Stimulated activated effector memory CD8-positive, alpha-beta T cell treated with anti-CD3 and anti-CD28 coated beads, Interleukin-12 subunit alpha, Interleukin-12 subunit beta, amount 100 ng/mL, for 72 hours (primary cell): Measurements from ENCODE around the gene LILRA1.
"Not testable (repeated sequence)": the region's sequence is repeated elsewhere in the genome, so short reads cannot be mapped to it uniquely, and the experiment has no call there.

ENCODE experiments used
- ATAC-seq: fragments of 150-1000 bp; cut with Tn5 transposase; 2 replicates; pipeline ENCODE4 v1.10.0; 2021
- DNase-seq, 2 donors: peaks; one replicate each; pipeline ENCODE4 v3.0.0; 2021 to 2022; ENCODE audit warnings: low spot score in 2 of 2
- H3K27ac Mint-ChIP-seq: one replicate; pipeline ENCODE4 v1.8.0; 2022; ENCODE audit warnings: mild to moderate bottlenecking, mixed read lengths
- H3K36me3 Mint-ChIP-seq: one replicate; pipeline ENCODE4 v1.8.0; 2022; ENCODE audit warnings: mild to moderate bottlenecking, mixed read lengths
- H3K4me1 Mint-ChIP-seq: one replicate; pipeline ENCODE4 v1.8.0; 2022; ENCODE audit warnings: mixed read lengths
- H3K4me3 Mint-ChIP-seq: one replicate; pipeline ENCODE4 v1.8.0; 2022; ENCODE audit warnings: mild to moderate bottlenecking, mixed read lengths
- H3K9me3 Mint-ChIP-seq: one replicate; pipeline ENCODE4 v1.8.0; 2022; ENCODE audit warnings: mixed read lengths

LILRA1 gene

DNA sequence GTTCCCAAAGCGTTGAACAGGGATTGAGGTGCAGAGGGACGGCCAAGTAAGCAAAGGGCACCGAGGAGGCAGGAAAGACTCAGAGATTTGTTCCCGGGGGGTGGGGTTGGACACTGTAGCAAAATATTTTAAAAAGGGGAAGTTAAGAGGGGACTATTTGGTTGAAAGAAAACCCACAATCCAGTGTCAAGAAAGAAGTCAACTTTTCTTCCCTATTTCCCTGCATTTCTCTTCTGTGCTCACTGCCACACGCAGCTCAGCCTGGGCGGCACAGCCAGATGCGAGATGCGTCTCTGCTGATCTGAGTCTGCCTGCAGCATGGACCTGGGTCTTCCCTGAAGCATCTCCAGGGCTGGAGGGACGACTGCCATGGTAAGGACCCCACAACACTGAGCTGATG is 36.8 kb downstream of the LILRA1 start, which contains the start of gene LILRB1:
LILRB1 (plus strand) TSS at position 223 of the 400 bp plus-strand sequence. CDS start 590 bp downstream, outside the sequence.
- H3K27ac Mint-ChIP-seq = peak within 1 kb of the TSS; percentile 40
- peaks cover 13% of the 10 kb centered on the region for H3K36me3 Mint-ChIP-seq
- ATAC-seq, H3K9me3 Mint-ChIP-seq: not testable (repeated sequence)
- peak in 1 of 2 donors; percentile 46 for DNase-seq
- peak within 1 kb of the TSS; percentile 10 for H3K4me3 Mint-ChIP-seq
- peaks cover 18% of the 10 kb centered on the region for H3K4me1 Mint-ChIP-seq

GRCh38 chr19:54630782-54631181 is 37.4 kb downstream of the LILRA1 start:
- Mint-ChIP-seq H3K27ac (peak overlapping the region; percentile 40), H3K36me3 (peaks cover 13% of the 10 kb centered on the region)
- ATAC-seq = no peak

DNA sequence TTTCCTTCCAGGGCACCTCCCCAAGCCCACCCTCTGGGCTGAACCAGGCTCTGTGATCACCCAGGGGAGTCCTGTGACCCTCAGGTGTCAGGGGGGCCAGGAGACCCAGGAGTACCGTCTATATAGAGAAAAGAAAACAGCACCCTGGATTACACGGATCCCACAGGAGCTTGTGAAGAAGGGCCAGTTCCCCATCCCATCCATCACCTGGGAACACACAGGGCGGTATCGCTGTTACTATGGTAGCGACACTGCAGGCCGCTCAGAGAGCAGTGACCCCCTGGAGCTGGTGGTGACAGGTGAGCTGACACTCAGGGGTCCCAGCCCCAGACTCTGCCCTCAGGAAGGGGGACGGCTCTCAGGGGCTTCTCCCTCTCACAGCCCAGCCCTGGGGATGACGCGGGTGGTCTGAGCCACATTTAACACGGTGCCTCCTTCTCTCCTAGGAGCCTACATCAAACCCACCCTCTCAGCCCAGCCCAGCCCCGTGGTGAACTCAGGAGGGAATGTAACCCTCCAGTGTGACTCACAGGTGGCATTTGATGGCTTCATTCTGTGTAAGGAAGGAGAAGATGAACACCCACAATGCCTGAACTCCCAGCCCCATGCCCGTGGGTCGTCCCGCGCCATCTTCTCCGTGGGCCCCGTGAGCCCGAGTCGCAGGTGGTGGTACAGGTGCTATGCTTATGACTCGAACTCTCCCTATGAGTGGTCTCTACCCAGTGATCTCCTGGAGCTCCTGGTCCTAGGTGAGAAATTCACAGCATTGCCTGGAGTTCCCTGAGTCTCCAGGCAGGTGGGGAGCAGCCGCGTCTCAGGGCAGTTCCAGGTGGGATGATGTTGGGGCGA is 38.3 kb downstream of the LILRA1 start:
- ATAC-seq, H3K27ac Mint-ChIP-seq, H3K9me3 Mint-ChIP-seq, DNase-seq, H3K4me3 Mint-ChIP-seq: not testable (repeated sequence)
- Mint-ChIP-seq H3K36me3 (peaks cover 13% of the 10 kb centered on the region), H3K4me1 (peaks cover 11% of the 10 kb centered on the region)

More at GRCh38 chr19:54630782-54631181, 37.4 kb downstream of the LILRA1 start:
- Mint-ChIP-seq H3K9me3 (no peaks in the 10 kb centered on the region), H3K4me1 (peaks cover 15% of the 10 kb centered on the region), H3K4me3 (peak overlapping the region; percentile 10)
- DNase-seq = peak in 1 of 2 donors; percentile 47

DNA sequence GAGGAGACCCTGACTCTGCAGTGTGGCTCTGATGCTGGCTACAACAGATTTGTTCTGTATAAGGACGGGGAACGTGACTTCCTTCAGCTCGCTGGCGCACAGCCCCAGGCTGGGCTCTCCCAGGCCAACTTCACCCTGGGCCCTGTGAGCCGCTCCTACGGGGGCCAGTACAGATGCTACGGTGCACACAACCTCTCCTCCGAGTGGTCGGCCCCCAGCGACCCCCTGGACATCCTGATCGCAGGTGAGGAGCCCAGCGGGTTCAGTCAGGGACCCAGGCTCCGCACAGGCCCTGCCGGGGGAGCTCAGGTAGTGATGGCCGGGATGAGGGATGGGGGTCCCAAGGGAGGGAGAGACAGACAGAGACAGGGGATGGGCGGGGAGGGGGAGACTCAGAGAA is 39.1 kb downstream of the LILRA1 start:
- H3K27ac Mint-ChIP-seq, H3K9me3 Mint-ChIP-seq, ATAC-seq, H3K4me3 Mint-ChIP-seq: not testable (repeated sequence)
- DNase-seq = peak in 1 of 2 donors; percentile 25
- peaks cover 12% of the 10 kb centered on the region for H3K36me3 Mint-ChIP-seq
- H3K4me1 Mint-ChIP-seq = peaks cover 11% of the 10 kb centered on the region

- no peaks in the 10 kb centered on the region for H3K9me3 Mint-ChIP-seq
- H3K36me3 Mint-ChIP-seq = peaks cover 7% of the 10 kb centered on the region
- no peak overlapping the region for H3K4me3 Mint-ChIP-seq
- ATAC-seq (no peak), DNase-seq (no peak)
- no peak overlapping the region for H3K27ac Mint-ChIP-seq
- peaks cover 11% of the 10 kb centered on the region for H3K4me1 Mint-ChIP-seq
These were observed 40.0 kb downstream of the LILRA1 start for GRCh38 chr19:54633401-54633800.

DNA sequence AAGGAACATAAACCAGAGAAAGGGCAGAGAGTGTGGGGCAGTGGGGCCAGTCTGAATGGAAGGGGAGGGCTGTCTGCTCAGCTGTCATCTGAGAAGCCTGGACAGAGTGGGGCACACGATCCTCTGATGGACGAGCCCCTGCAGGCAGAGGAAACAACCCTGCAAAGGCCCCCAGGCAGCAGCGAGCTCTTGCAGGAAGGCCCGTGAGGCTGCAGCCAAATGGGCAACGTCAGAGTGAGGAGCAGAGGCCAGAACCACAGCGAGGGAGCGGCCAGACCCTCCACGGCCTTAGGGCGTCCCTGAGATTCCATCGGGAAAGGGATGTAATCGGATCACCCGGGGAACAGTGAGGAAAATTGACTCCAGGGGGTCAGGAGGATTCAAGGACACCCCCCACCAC is 42.6 kb downstream of the LILRA1 start:
- H3K27ac Mint-ChIP-seq, H3K36me3 Mint-ChIP-seq, ATAC-seq: not testable (repeated sequence)

DNA sequence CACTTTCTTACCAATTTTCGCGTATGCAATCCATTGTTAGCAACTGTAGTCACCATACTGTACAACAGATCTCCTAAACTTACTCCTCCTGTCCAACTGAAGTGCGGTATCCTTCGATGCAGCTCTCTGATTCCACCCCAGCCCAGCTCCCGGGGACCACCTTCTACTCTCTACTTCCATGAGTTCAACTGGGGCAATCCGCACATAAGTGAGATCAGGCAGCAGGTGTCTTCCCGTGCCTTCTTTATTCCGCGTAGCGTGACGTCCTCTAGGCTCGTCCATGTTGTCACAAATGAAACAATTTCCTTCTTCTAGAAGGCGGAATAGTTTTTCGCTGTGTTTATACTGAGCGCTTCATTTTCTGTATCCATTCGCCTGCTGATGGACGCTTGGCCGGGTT is 45.3 kb downstream of the LILRA1 start:
- Mint-ChIP-seq H3K9me3 (no peaks in the 10 kb centered on the region), H3K4me1 (no peaks in the 10 kb centered on the region), H3K4me3 (no peak overlapping the region), H3K36me3 (no peaks in the 10 kb centered on the region), H3K27ac (no peak overlapping the region)
- DNase-seq = no peak
- ATAC-seq = no peak

More for the DNA sequence above, 42.6 kb downstream of the LILRA1 start:
- not testable (repeated sequence) for H3K4me1 Mint-ChIP-seq, DNase-seq, H3K4me3 Mint-ChIP-seq, H3K9me3 Mint-ChIP-seq

DNA sequence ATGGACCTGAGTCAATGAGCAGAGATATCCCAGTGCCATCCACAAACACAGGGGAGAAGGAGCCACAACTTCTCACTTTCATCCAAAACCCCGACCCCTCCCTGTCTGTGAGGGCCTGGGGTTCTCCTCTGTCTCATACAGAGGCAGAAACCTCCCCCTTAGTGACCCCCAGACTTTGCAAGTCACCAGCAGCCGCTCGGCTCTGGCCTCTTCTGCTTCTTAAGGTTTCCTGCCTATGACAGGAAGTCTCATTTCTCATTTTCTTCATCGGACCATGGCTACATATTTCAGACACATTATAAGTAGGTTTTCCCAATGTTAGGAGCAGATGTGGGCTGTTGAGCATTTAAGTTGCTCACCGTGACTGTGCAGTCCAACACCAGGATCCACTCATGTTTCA is 49.5 kb downstream of the LILRA1 start:
- not testable (repeated sequence) for ATAC-seq, H3K27ac Mint-ChIP-seq, H3K4me1 Mint-ChIP-seq, DNase-seq, H3K36me3 Mint-ChIP-seq, H3K4me3 Mint-ChIP-seq, H3K9me3 Mint-ChIP-seq

DNA sequence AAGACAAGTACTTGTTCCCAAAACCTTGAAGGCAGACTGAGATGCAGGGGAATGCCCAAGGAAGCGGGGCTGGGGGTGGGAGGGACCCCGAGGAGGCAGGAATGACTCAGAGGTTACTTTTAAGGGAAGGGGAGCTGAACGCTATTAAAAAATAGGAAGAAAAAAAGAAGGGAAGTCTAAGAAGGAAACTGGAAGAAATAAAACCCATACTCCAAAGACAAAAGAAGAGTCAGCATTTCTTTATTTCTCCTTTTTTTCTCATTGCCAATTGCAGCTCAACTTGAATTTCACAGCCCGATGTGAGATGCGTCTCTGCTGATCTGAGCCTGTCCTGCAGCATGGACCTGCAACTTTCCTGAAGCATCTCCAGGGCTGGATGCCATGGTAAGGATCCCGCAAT is 50.2 kb downstream of the LILRA1 start:
- H3K4me1 Mint-ChIP-seq, DNase-seq, ATAC-seq, H3K9me3 Mint-ChIP-seq, H3K27ac Mint-ChIP-seq, H3K4me3 Mint-ChIP-seq, H3K36me3 Mint-ChIP-seq: not testable (repeated sequence)

DNA sequence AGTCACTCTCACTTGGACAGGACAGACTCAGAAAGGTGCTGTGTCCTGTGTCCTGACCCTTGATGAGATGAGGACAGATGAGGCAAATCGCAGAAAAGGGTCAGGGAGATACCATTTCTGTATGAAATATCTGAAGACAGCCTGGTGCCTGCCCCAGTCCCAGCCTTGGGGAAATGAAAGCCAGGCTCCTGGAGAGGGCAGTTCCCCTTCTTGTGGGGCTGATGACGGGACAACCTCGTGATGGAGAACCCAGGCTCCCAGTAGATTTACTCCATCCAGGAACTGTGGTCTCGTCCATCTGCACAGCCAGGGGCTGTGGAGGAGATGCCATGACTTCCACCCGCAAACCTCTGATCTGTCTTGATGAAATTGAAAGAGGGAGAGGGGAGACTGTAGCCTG is 50.6 kb downstream of the LILRA1 start:
- no peak for ATAC-seq
- no peaks in the 10 kb centered on the region for H3K9me3 Mint-ChIP-seq
- no peak overlapping the region for H3K27ac Mint-ChIP-seq
- H3K4me3 Mint-ChIP-seq = no peak overlapping the region
- H3K36me3 Mint-ChIP-seq = no peaks in the 10 kb centered on the region
- no peak for DNase-seq
- no peaks in the 10 kb centered on the region for H3K4me1 Mint-ChIP-seq

DNA sequence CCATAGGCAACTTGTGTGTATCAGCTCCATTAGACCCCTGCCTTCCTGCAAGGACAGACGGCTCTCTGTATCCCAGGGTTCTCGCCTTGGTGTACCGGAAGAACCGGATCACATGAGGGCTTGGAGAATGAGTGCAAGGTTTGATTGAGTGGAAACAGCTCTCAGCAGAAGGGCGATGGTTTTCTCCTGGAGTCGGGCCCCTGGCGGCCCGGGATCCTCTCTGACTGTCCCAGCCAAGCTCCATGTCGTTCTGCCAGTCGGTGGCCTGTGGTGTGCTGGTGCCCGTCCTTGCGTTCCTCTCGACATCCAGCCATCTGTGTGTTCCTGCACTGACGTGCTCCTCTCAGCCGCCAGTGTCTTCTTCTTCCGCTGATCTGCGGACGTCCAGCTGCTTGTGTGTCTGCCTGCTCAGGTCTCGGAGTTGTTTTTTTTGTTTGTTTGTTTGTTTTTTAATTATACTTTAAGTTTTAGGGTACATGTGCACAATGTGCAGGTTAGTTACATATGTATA is 53.0 kb downstream of the LILRA1 start:
- Mint-ChIP-seq H3K9me3 (no peaks in the 10 kb centered on the region), H3K4me1 (no peaks in the 10 kb centered on the region), H3K4me3 (no peak overlapping the region), H3K27ac (no peak overlapping the region), H3K36me3 (no peaks in the 10 kb centered on the region)
- DNase-seq (no peak), ATAC-seq (no peak)

- H3K27ac Mint-ChIP-seq = no peak overlapping the region
- no peak overlapping the region for H3K4me3 Mint-ChIP-seq
- ATAC-seq (no peak), DNase-seq (no peak)
- H3K36me3 Mint-ChIP-seq = no peaks in the 10 kb centered on the region
- no peaks in the 10 kb centered on the region for H3K4me1 Mint-ChIP-seq
- H3K9me3 Mint-ChIP-seq = no peaks in the 10 kb centered on the region
These were observed 54.7 kb downstream of the LILRA1 start for GRCh38 chr19:54648129-54648528.

DNA sequence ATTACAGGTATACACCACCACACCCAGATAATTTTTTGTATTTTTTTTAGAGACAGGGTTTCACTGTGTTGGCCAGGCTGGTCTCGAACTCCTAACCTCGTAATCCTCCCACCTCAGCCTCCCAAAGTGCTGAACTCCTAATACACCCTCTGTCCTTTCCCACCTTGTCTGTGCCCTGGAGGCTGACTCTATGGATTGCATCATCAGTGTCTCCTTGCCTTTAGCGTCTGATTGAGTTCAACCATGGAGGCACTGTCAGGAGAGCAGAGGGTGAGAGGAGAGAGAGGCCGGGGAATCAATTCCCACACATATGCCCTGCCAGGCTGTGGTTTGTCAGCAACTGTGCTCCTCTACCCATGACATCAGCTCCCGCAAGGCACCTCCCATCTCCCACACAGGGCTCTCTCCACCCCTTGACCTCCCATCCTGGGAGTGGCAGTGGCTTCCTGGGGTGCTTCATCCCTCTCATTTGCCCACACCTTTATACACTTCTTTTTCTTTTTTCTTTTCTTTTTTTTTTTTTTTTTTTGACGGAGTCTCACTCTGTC is 56.8 kb downstream of the LILRA1 start:
- Mint-ChIP-seq H3K9me3 (no peaks in the 10 kb centered on the region), H3K36me3 (no peaks in the 10 kb centered on the region), H3K27ac (no peak overlapping the region), H3K4me1 (no peaks in the 10 kb centered on the region), H3K4me3 (no peak overlapping the region)
- ATAC-seq (no peak), DNase-seq (no peak)
